Nephron progenitor cell (in vitro differentiated cells): ENCODE measurements around the gene SEC16A.

ENCODE experiments used
- DNase-seq: peaks from one replicate; pipeline ENCODE4 v3.0.0; 2021
- H3K27ac Mint-ChIP-seq: 2 replicates; pipeline ENCODE4 v1.8.0; 2021; ENCODE audit warnings: mild to moderate bottlenecking, moderate library complexity, mixed read lengths
- H3K27me3 Mint-ChIP-seq: 2 replicates; pipeline ENCODE4 v1.8.0; 2021; ENCODE audit warnings: mild to moderate bottlenecking, low read depth, mixed read lengths; ENCODE audit not compliant: poor library complexity
- H3K36me3 Mint-ChIP-seq: 2 replicates; pipeline ENCODE4 v1.8.0; 2021; ENCODE audit warnings: low read depth, mixed read lengths
- H3K4me1 Mint-ChIP-seq: 2 replicates; pipeline ENCODE4 v1.8.0; 2021; ENCODE audit warnings: mixed read lengths
- H3K4me3 Mint-ChIP-seq: 2 replicates; pipeline ENCODE4 v1.8.0; 2021; ENCODE audit warnings: mild to moderate bottlenecking, moderate library complexity, mixed read lengths
- H3K9me3 Mint-ChIP-seq: 2 replicates; pipeline ENCODE4 v1.8.0; 2021; ENCODE audit warnings: mild to moderate bottlenecking, moderate library complexity, mixed read lengths
- TF ChIP-seq, protein P1 (sequence below): fragments of 200-600 bp; sonication (generic); IDR thresholded peaks from 2 replicates; pipeline ENCODE4 v1.5.0; 2021; ENCODE audit warnings: antibody characterized with exemption

Gene SEC16A

GRCh38 chr9:136511144-136511669 lies 28.4 kb upstream of the SEC16A start:
- Mint-ChIP-seq H3K4me1 (no peaks in the 10 kb centered on the region), H3K27ac (no peak overlapping the region), H3K27me3 (no peaks in the 10 kb centered on the region), H3K9me3 (no peaks in the 10 kb centered on the region), H3K4me3 (no peak overlapping the region), H3K36me3 (peaks cover 4% of the 10 kb centered on the region)
- DNase-seq, result no peak
- TF ChIP-seq, protein P1, sequence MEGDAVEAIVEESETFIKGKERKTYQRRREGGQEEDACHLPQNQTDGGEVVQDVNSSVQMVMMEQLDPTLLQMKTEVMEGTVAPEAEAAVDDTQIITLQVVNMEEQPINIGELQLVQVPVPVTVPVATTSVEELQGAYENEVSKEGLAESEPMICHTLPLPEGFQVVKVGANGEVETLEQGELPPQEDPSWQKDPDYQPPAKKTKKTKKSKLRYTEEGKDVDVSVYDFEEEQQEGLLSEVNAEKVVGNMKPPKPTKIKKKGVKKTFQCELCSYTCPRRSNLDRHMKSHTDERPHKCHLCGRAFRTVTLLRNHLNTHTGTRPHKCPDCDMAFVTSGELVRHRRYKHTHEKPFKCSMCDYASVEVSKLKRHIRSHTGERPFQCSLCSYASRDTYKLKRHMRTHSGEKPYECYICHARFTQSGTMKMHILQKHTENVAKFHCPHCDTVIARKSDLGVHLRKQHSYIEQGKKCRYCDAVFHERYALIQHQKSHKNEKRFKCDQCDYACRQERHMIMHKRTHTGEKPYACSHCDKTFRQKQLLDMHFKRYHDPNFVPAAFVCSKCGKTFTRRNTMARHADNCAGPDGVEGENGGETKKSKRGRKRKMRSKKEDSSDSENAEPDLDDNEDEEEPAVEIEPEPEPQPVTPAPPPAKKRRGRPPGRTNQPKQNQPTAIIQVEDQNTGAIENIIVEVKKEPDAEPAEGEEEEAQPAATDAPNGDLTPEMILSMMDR, result no peak

DNA sequence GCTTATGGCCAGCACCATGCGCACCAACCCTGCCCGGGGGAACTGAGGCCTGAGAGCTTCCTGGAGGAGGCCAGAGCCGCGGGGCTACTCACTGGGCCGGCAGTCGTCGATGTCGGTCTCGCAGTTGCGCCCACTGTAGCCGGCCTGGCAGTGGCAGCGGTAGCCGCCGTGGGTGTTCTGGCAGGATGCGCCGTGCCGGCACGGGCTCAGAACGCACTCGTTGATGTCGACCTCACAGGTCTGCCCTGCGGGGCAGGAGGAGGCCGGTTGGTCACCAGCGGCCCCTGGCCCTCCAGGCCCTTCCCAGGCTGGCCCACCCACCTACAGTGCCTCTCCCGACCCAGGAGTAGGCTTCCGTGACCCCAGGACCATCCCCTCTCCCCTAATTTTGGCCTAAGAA lies 27.7 kb upstream of the SEC16A start:
- Mint-ChIP-seq H3K27me3 (no peaks in the 10 kb centered on the region), H3K36me3 (peaks cover 4% of the 10 kb centered on the region), H3K4me3 (no peak overlapping the region), H3K27ac (no peak overlapping the region), H3K9me3 (no peaks in the 10 kb centered on the region), H3K4me1 (no peaks in the 10 kb centered on the region)
- TF ChIP-seq, protein P1, result no peak
- DNase-seq, result no peak

DNA sequence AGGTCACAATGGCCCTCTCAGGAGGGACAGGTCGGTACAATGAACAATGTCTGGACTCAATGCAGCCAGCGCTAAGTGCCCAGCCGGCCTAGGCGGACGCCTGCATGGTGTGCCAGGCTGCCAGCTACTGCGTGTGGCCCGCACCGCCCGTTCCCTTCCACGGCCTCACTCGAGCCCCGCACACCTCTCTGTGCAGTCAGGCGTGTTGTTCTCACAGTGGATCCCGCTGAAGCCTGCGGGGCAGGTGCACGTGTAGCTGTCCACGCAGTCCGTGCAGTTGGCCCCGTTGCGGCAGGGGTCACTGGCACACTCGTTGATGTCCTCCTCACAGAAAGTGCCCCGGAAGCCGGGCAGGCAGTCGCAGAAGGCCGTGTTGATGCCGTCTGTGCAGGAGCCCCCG lies 26.7 kb upstream of the SEC16A start:
- H3K27ac Mint-ChIP-seq, result no peak overlapping the region
- no peaks in the 10 kb centered on the region for H3K9me3 Mint-ChIP-seq
- H3K36me3 Mint-ChIP-seq, result peaks cover 4% of the 10 kb centered on the region
- TF ChIP-seq, protein P1, result no peak
- DNase-seq, result no peak
- H3K4me3 Mint-ChIP-seq, result no peak overlapping the region
- H3K27me3 Mint-ChIP-seq, result no peaks in the 10 kb centered on the region
- no peaks in the 10 kb centered on the region for H3K4me1 Mint-ChIP-seq

GRCh38 chr9:136508729-136509500 lies 26.1 kb upstream of the SEC16A start:
- no peak overlapping the region for H3K4me3 Mint-ChIP-seq
- no peaks in the 10 kb centered on the region for H3K4me1 Mint-ChIP-seq
- H3K27ac Mint-ChIP-seq, result no peak overlapping the region
- no peaks in the 10 kb centered on the region for H3K27me3 Mint-ChIP-seq
- H3K36me3 Mint-ChIP-seq, result peaks cover 4% of the 10 kb centered on the region
- DNase-seq, result no peak
- TF ChIP-seq, protein P1, result no peak
- H3K9me3 Mint-ChIP-seq, result no peaks in the 10 kb centered on the region

DNA sequence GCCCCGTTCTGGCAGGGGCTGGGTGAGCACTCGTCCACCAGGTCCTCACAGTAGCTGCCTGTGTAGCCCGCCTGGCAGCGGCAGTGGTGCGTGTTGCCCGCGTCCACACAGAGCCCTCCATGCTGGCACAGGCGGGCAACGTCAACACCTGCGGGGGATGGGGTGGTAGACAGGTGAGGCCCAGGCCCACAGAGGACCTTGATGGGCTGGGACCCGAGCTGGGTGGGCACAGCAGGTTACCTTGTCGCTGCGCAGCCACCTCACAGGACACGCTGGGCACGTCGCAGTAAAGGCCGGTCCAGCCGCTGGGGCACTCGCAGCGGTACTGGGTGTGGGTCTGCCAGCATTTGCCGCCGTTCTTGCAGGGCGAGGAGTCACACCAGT lies 25.1 kb upstream of the SEC16A start:
- Mint-ChIP-seq H3K27ac (no peak overlapping the region), H3K4me3 (no peak overlapping the region), H3K36me3 (no peaks in the 10 kb centered on the region), H3K9me3 (no peaks in the 10 kb centered on the region), H3K27me3 (no peaks in the 10 kb centered on the region), H3K4me1 (no peaks in the 10 kb centered on the region)
- DNase-seq, result no peak
- TF ChIP-seq, protein P1, result no peak
